CD4-positive, CD25-positive, alpha-beta regulatory T cell (primary cell): ENCODE data around the gene NEMF. TPM values are rescaled to one million over a fixed set of nuclear protein-coding genes. Genes with fewer than 3 reads are reported as not detected.

Source experiments
- ATAC-seq, 2 donors: fragments of 150-1000 bp; cut with Tn5 transposase; one replicate each; pipeline ENCODE4 v1.10.0; 2021; ENCODE audit warnings: low read depth in 2 of 2, moderate number of reproducible peaks in 2 of 2, moderate library complexity in 1 of 2
- DNase-seq, 3 donors: peaks; one replicate each; pipeline versions ENCODE4 v3.0.0 to v3.0.0-alpha.2; 2012 to 2022; ENCODE audit warnings: mixed read lengths in 1 of 3
- H3K27ac ChIP-seq: one replicate; pipeline ENCODE4 v1.7.0; 2013; ENCODE audit warnings: mild to moderate bottlenecking, low read length; ENCODE audit not compliant: insufficient read depth, poor library complexity, severe bottlenecking
- H3K27me3 ChIP-seq: one replicate; pipeline ENCODE4 v1.7.0; 2013; ENCODE audit warnings: low read length; ENCODE audit not compliant: control insufficient read depth, insufficient read depth
- H3K36me3 ChIP-seq: one replicate; pipeline ENCODE4 v1.7.0; 2013; ENCODE audit warnings: mild to moderate bottlenecking, low read length, moderate library complexity; ENCODE audit not compliant: control insufficient read depth, insufficient read depth
- H3K4me1 ChIP-seq: 2 replicates; pipeline ENCODE4 v1.7.0; 2013; ENCODE audit warnings: mild to moderate bottlenecking, low read length; ENCODE audit not compliant: insufficient read depth, control insufficient read depth, poor library complexity, severe bottlenecking
- H3K4me3 ChIP-seq: one replicate; pipeline ENCODE4 v1.7.0; 2013; ENCODE audit warnings: low read depth, mild to moderate bottlenecking, low read length, moderate library complexity
- H3K9me3 ChIP-seq, 2 experiments: 1 replicate in 1 of 2; 2 replicates in 1 of 2; pipeline ENCODE4 v1.7.0; 2013; ENCODE audit warnings: low read length in 2 of 2, mild to moderate bottlenecking in 1 of 2, moderate library complexity in 1 of 2; ENCODE audit not compliant: control insufficient read depth in 2 of 2
- H3K27ac Mint-ChIP-seq, 3 donors: one replicate each; pipeline ENCODE4 v1.8.0; 2020 to 2022; ENCODE audit warnings: mild to moderate bottlenecking in 3 of 3, mixed read lengths in 3 of 3, moderate library complexity in 2 of 3
- H3K27me3 Mint-ChIP-seq: one replicate; pipeline ENCODE4 v1.8.0; 2022; ENCODE audit warnings: mild to moderate bottlenecking, mixed read lengths
- H3K36me3 Mint-ChIP-seq: one replicate; pipeline ENCODE4 v1.8.0; 2020; ENCODE audit warnings: mixed read lengths
- H3K4me1 Mint-ChIP-seq, 4 donors: one replicate each; pipeline ENCODE4 v1.8.0; 2020 to 2022; ENCODE audit warnings: mixed read lengths in 4 of 4, mild to moderate bottlenecking in 1 of 4
- H3K4me3 Mint-ChIP-seq, 4 donors: one replicate each; pipeline ENCODE4 v1.8.0; 2020 to 2022; ENCODE audit warnings: mild to moderate bottlenecking in 4 of 4, mixed read lengths in 4 of 4, moderate library complexity in 3 of 4
- H3K9me3 Mint-ChIP-seq, 7 donors: one replicate each; pipeline ENCODE4 v1.8.0; 2020 to 2022; ENCODE audit warnings: mixed read lengths in 7 of 7, mild to moderate bottlenecking in 3 of 7, moderate library complexity in 2 of 7
- polyA plus RNA-seq, 4 donors: library from polyadenylated mRNA; unstranded; fragments of 300-500 nt; fragmentation: Illumina TruSeq; gene quantifications; one replicate each; pipeline ENCODE4 v1.2.3, GENCODE V29; 2021
- total RNA-seq: library from RNA; stranded (reverse); gene quantifications from one replicate; pipeline ENCODE4 v1.2.3, GENCODE V29; 2022

The NEMF gene
- total and polyA plus RNA-seq, 5 donors from 2014 or later: 32.6 to 79.6 (median 38.3) TPM

DNA sequence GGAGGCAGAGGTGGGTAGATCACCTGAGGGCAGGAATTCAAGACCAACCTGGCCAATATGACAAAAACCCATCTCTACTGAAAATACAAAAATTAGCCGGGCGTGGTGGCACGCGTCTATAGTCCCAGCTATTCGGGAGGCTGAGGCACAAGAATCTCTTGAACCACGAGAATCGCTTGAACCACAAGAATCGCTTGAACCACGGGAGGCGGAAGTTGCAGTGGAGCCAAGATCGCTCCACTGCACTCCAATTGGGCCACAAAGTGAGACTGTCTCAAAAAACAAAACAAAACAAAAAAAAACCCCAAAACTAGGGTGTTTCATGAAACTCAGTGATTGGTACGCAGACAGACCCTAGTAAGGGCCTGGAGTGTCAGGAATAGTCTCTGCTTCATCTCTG lies 33.9 kb upstream of the NEMF start:
- Mint-ChIP-seq H3K36me3 (peaks cover 3% of the 10 kb centered on the region), H3K9me3 (no peaks in the 10 kb centered on the region), H3K27ac (no peak overlapping the region), H3K27me3 (no peaks in the 10 kb centered on the region), H3K4me3 (no peak overlapping the region), H3K4me1 (peaks cover 0 to 12% (median 3%) of the 10 kb centered on the region in 4 donors)
- ATAC-seq (no peak), DNase-seq (no peak)
- Histone ChIP-seq H3K27me3 (no peaks in the 10 kb centered on the region), H3K36me3 (no peaks in the 10 kb centered on the region), H3K9me3 (no peaks in the 10 kb centered on the region), H3K4me1 (peaks cover under 1% of the 10 kb centered on the region), H3K27ac (no peak overlapping the region), H3K4me3 (no peak overlapping the region)

GRCh38 chr14:49882826-49883694 lies 30.5 kb upstream of the NEMF start:
- Mint-ChIP-seq H3K27me3 (no peaks in the 10 kb centered on the region), H3K27ac (peak overlapping the region in 2 of 3 donors; percentile 9 to 54), H3K36me3 (peaks cover 3% of the 10 kb centered on the region), H3K4me3 (no peak overlapping the region), H3K9me3 (peaks cover 0 to 2% (median 0%) of the 10 kb centered on the region in 7 donors), H3K4me1 (peaks cover 0 to 24% (median 10%) of the 10 kb centered on the region in 4 donors)
- Histone ChIP-seq H3K4me1 (peaks cover 8% of the 10 kb centered on the region), H3K4me3 (no peak overlapping the region), H3K9me3 (no peaks in the 10 kb centered on the region), H3K27me3 (no peaks in the 10 kb centered on the region), H3K36me3 (no peaks in the 10 kb centered on the region), H3K27ac (no peak overlapping the region)
- peak in 1 of 3 donors; percentile 58 for DNase-seq
- ATAC-seq: no peak

- Mint-ChIP-seq H3K9me3 (peaks cover 0 to 2% (median 0%) of the 10 kb centered on the region in 7 donors), H3K27ac (peak overlapping the region in 1 of 3 donors; percentile 69), H3K4me3 (no peak overlapping the region), H3K4me1 (peaks cover 0 to 24% (median 10%) of the 10 kb centered on the region in 4 donors), H3K36me3 (peaks cover 3% of the 10 kb centered on the region), H3K27me3 (no peaks in the 10 kb centered on the region)
- H3K36me3 ChIP-seq: no peaks in the 10 kb centered on the region
- H3K4me3 ChIP-seq: no peak overlapping the region
- peaks cover 8% of the 10 kb centered on the region for H3K4me1 ChIP-seq
- ATAC-seq (no peak), DNase-seq (no peak)
- no peak overlapping the region for H3K27ac ChIP-seq
- H3K27me3 ChIP-seq: no peaks in the 10 kb centered on the region
- no peaks in the 10 kb centered on the region for H3K9me3 ChIP-seq
Measured at GRCh38 chr14:49881350-49882001, 28.9 kb upstream of the NEMF start.

DNA sequence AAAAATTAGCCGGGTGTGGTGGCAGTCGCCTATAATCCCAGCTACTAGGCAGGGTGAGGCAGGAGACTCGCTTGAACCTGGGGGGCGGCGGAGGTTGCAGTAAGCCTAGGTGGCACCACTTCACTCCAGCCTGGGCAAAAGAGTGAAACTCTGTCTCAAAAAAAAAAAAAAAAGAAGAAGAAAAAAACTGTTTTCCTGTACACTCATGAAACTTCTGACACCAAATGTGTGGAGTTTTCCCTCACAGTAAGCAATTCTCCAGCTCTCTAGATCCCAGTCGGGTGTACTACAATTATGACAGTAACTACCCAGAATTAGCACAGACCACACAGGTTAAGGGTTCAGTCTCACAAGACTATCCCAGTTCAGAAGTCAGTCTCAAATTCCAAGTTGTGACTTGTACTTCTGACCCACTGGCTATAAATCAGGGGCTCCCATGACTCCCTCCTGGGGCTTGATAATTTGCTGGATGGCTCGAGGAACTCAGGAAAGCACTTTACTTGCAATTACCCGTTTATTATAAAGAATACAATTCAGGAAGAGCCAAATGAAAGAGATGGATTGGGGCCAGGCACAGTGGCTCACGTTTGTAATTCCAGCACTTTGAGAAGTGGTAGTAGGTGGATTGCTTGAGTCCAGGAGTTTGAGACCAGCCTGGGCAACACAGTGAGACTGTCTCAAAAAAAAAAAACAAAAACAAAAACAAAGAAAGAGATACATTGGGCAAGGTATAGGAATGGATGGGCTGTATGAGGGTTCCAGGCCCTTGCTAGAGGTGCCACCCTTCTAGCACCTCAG lies 27.9 kb upstream of the NEMF start:
- peaks cover 0 to 2% (median 0%) of the 10 kb centered on the region in 7 donors for H3K9me3 Mint-ChIP-seq
- Histone ChIP-seq H3K4me3 (no peak overlapping the region), H3K27ac (no peak overlapping the region), H3K4me1 (peaks cover 8% of the 10 kb centered on the region), H3K9me3 (no peaks in the 10 kb centered on the region), H3K36me3 (no peaks in the 10 kb centered on the region), H3K27me3 (no peaks in the 10 kb centered on the region)
- ATAC-seq: no peak
- H3K4me1 Mint-ChIP-seq: peaks cover 0 to 21% (median 10%) of the 10 kb centered on the region in 4 donors
- H3K27me3 Mint-ChIP-seq: no peaks in the 10 kb centered on the region
- H3K4me3 Mint-ChIP-seq: no peak overlapping the region
- peak overlapping the region in 1 of 3 donors; percentile 86 for H3K27ac Mint-ChIP-seq
- H3K36me3 Mint-ChIP-seq: peaks cover 3% of the 10 kb centered on the region
- no peak for DNase-seq

DNA sequence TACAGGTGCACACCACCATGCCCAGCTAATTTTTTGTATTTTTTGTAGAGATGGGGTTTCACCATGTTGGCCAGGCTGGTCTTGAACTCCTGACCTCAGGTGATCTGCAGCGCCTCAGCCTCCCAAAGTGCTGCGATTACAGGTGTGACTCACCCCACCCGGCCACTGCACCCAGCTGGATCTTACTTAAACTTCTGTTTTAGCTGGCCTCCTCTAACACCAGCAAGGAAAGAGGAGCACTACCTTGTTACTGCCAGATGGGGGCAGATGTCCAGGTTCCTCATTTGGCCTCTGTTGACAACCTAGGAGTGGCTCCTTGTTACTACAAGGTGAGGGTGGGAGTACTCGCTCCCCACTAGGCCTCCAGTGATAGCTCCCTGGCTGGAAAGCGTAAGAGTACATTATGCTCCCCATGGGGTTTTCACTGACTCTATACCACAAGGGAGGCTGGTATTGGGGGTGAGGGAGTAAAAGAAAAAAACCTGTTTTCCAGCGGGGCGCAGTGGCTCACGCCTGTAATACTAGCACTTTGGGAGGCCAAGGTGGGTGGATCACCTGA lies 27.1 kb upstream of the NEMF start:
- H3K36me3 ChIP-seq: no peaks in the 10 kb centered on the region
- peaks cover 8% of the 10 kb centered on the region for H3K4me1 ChIP-seq
- peaks cover 0 to 19% (median 10%) of the 10 kb centered on the region in 4 donors for H3K4me1 Mint-ChIP-seq
- no peaks in the 10 kb centered on the region for H3K27me3 ChIP-seq
- no peaks in the 10 kb centered on the region for H3K9me3 ChIP-seq
- H3K4me3 ChIP-seq: no peak overlapping the region
- no peak overlapping the region for H3K4me3 Mint-ChIP-seq
- no peak overlapping the region for H3K27ac ChIP-seq
- DNase-seq (peak; percentile 32 to 86 (median 64)), ATAC-seq (peak; percentile 89 to 91)
- H3K27ac Mint-ChIP-seq: peak overlapping the region in 2 of 3 donors; percentile 51 to 66
- no peaks in the 10 kb centered on the region for H3K36me3 Mint-ChIP-seq
- no peaks in the 10 kb centered on the region for H3K27me3 Mint-ChIP-seq
- peaks cover 0 to 2% (median 0%) of the 10 kb centered on the region in 7 donors for H3K9me3 Mint-ChIP-seq

GRCh38 chr14:49876563-49877127 lies 24.1 kb upstream of the NEMF start:
- H3K4me3 ChIP-seq: no peak overlapping the region
- H3K27me3 Mint-ChIP-seq: no peaks in the 10 kb centered on the region
- H3K27me3 ChIP-seq: no peaks in the 10 kb centered on the region
- no peak overlapping the region for H3K27ac Mint-ChIP-seq
- no peaks in the 10 kb centered on the region for H3K9me3 ChIP-seq
- H3K4me3 Mint-ChIP-seq: no peak overlapping the region
- no peak overlapping the region for H3K27ac ChIP-seq
- peaks cover 8% of the 10 kb centered on the region for H3K4me1 ChIP-seq
- H3K36me3 Mint-ChIP-seq: no peaks in the 10 kb centered on the region
- ATAC-seq: no peak
- no peaks in the 10 kb centered on the region for H3K36me3 ChIP-seq
- peaks cover 0 to 2% (median 0%) of the 10 kb centered on the region in 7 donors for H3K9me3 Mint-ChIP-seq
- H3K4me1 Mint-ChIP-seq: peaks cover 0 to 19% (median 10%) of the 10 kb centered on the region in 4 donors
- no peak for DNase-seq

DNA sequence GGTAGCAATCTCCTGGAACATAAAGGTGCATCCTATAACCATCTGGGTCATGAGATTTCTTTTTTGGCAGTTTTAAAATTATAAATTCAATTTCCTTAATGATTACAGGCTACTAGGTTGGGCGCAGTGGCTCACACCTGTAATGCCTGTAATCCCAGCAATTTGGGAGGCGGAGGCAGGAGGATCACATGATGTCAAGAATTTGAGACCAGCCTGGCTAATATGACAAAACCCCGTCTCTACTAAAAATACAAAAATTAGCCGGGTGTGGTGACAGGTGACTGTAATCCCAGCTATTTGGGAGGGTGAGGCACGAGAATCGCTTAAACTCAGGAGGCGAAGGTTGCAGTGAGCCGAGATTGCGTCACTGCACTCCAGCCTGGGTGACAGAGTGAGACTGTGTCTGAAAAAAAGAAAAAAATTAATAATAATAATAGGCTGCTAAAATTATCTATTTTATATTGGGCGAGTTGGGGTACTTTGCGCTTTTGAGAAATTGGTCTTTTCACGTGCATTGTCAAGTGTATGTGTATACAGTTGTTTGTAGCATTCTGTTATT lies 23.1 kb upstream of the NEMF start:
- H3K4me1 Mint-ChIP-seq: peaks cover 0 to 14% (median 8%) of the 10 kb centered on the region in 4 donors
- H3K27me3 Mint-ChIP-seq: no peaks in the 10 kb centered on the region
- H3K36me3 ChIP-seq: no peaks in the 10 kb centered on the region
- DNase-seq: no peak
- H3K36me3 Mint-ChIP-seq: no peaks in the 10 kb centered on the region
- no peak overlapping the region for H3K4me3 Mint-ChIP-seq
- no peak overlapping the region for H3K27ac Mint-ChIP-seq
- H3K9me3 ChIP-seq: no peaks in the 10 kb centered on the region
- peaks cover 8% of the 10 kb centered on the region for H3K4me1 ChIP-seq
- no peak overlapping the region for H3K27ac ChIP-seq
- no peak overlapping the region for H3K4me3 ChIP-seq
- ATAC-seq: no peak
- peaks cover 0 to 2% (median 0%) of the 10 kb centered on the region in 7 donors for H3K9me3 Mint-ChIP-seq
- no peaks in the 10 kb centered on the region for H3K27me3 ChIP-seq
